Measurements from ENCODE around the gene GLE1.
"Not testable (repeated sequence)": the region's sequence is repeated elsewhere in the genome, so short reads cannot be mapped to it uniquely, and the experiment has no call there.

Gene GLE1

DNA sequence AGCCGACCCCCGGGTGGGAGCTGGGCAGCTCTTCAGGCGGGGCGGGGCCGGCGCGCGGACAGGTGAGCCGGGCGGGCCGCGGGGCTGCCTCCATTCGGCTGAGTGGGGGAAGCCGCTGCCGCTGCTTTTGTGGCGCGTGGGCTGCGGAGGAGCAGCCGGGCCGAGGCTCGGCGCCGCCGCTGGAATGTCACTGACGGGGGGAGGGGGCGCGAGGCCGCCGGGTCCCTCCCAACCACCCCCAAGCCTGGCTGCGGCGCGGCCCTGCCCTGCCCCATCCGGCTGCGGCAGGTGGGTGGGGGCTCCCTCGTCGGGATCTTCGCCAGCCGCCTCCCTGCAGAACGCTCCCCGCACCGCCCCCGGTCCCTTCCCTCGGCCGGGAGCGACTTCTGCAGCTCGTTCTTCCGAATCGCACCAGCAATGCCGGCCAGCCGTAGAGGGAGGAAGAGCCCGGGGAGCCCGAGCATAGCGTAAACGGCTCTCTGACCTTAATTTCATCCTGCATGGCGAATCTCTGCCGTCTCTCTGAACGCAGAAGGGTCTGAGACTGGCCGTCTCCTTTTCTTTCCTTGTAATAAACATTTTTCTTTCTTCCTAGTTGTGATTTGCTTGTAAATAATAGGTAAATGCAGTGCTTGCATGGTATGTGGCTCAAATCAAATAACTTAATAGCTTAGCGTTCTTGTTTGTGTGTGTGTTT lies 48.4 kb downstream of the GLE1 start:
- DNase-seq (ENCODE audit: low read depth), result peak; percentile 20

DNA sequence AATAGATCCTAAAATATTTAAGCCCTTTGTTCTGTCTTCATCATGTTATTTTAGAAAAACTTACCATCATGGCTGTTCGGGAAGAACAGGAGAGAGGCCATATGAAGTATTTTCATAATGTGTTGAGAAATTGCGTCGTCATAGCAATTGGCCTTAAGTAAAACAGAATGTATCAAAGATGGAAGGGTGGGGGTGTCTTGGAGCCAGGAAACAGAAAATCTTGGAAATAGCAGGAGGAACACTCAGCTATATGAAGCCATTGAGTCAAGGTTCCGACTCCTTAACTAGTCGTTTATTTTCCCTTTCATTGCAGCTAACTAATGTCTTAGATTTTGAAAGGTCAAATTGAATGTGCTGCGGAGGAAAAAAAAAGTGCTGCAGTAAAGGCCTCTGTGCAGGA lies 49.2 kb downstream of the GLE1 start:
- no peak for DNase-seq (ENCODE audit: low read depth)

DNA sequence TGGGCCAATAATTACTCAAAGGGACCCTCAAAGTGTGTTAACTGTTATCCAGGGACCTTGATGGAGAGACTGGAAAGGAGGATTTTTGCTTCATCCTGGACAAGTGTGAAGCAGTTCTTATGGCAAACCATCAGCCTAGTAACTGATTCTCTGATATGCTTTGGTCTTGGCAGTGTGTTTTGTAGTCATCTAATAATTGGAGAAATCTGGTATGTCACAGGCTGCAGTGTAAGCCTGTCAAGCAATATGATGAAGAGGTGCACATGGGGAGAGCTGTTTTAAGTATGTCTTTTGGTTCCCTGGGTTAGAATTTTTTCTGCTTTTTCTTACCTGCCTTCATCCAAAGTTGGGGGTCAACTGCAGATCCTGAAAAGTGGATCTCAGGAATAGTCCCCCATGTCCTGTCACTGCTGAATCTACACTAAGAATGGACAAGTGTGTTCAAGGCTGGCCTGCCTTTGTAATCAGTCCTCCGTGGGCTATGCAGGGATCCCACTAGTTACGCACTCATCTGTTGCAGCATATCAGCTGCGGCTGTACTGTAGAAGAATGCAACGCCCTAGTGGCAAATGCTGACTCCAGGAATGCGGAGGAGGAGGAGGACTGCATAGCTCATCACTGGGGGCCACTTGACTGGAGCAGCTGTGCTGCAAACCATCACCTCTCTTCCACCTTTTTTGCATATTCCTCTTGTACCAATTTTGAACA lies 49.8 kb downstream of the GLE1 start:
- DNase-seq (ENCODE audit: low read depth), result no peak

DNA sequence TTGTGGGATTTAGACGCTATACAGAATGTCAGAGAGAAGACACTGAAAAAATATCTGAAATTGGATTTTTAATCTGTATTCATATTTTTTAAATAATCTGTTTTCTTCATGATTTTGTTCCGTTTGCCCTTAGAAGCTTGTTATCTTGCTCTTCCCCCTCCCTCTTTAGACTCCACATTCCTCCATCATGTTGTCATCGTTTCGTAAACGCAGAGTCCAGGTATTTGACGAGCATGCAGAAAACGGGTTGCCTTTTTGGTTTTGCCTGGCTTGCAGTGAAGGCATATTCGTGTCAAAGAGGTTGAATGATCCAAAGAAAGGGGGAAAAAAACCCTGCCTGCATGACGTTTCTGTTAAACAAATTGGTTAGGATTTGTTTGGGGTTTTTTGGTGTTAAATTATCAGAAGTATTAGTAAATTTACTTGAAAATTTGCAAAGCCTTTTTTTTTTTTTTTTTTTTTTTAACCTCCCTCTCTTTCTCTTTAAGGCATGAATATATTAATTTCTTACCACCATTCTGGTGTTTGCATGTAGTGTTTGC lies 50.7 kb downstream of the GLE1 start:
- DNase-seq (ENCODE audit: low read depth), result no peak

DNA sequence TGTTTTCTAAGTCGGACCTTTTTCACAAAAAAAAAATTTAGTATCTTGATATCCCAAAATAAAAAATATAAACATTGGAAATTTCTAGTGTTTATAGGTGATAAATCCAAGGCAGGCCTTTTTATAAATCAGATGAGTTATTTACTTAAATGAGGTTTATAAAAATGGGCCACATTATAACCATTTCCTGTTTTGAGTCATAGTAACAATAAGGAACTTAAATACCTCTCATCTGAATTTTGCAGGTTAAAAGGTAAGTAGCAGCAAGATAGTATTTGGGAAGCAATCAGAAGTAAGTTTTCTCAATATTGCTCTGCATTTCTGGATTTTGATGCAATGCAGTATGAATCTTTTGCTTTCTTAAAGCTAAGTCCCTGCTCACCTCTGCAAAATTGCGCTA lies 51.8 kb downstream of the GLE1 start:
- DNase-seq (ENCODE audit: low read depth), result no peak

DNA sequence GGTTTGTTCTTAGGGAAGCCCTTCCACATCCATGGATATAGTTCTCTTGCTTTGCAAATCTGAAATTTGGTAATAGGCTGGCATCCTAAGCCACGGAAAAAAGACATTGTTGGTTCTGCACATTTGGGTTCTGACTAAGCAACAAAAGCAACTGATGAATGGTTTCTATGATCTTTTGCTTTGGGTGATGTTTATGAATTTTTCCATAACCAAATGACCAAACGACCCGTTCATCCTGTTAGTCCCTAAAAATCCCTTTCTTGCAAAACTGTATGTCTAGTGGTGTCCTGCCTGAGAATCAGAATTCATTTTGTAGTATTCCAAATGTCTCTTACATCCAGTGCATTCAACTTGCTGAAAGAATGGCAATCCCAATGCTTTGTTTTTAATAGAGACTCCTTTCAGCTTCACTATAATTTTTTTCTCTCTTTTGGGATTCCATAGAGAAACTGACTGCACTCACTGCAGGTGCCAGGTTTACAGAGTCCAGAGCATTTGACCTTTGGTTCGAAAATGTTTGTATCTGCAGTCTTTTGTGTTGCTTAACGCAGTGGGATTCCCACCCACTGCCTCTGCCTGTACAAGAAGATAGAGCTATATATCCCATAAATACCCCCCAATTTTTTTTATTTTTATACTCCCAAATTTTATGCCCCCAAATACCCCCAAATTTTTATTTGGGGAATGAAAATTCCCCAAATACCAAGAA lies 52.6 kb downstream of the GLE1 start:
- DNase-seq (ENCODE audit: low read depth), result no peak

DNA sequence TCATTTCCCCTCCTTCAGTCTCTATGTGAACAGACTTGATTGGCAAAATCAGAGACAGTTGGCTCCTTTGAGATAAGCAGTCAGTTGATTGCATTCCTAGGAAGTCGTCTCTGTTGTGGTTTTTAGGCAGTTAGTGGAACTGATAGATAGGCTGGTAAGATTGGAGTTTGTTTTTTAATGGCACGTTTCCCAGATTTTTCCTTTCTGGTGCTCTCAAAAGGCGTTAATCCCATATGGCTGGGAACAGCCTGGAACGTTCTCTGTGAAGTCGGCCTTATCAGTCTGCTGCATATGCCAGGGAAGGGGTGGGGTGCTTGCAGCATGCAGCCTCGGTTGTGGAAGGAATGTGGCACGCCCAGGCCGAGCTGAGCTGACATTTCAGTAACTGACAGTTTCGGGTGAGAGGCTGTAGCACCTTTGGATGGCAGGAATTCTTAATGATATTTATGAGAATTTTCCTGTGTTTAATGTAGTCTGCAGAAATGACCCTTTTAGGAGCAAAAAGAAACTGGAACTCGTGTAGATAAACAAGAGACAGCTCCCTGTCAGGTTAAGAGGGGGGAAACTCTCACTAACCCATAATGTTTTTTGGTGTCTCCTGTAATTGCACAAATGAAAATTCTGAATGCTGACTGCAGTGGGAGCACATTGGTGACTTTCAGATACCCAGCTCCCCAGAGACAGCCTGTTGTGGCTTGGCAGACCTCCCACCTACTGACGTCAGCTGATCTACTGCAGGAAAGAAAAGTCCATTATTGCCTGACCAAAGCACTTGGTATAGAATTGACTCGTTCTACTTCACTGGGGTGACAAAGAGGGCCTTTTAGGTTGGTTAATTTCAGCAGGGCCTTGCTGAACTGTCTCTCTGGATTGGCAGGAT lies 54.2 kb downstream of the GLE1 start:
- peak; percentile 22 for DNase-seq (ENCODE audit: low read depth)

DNA sequence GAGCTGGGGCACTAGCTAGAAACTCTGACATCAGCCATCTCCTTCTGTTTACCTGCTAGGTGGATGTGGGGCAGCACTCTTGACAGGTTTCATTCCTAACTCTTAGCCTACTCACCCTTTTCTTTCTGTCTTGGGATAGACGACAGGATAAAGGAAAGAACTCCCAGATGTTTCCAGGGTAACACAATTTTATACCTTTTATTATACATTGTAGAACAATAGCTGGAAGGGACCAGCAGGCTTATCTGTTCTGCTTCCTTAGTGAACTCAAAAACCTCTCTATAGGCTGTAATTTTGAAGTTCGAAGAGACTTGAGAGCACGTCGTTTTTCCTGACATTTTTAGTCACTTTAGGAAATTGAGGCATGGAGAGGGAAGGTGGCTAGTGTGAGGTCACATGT lies 61.1 kb downstream of the GLE1 start:
- DNase-seq (ENCODE audit: low read depth), result no peak

DNA sequence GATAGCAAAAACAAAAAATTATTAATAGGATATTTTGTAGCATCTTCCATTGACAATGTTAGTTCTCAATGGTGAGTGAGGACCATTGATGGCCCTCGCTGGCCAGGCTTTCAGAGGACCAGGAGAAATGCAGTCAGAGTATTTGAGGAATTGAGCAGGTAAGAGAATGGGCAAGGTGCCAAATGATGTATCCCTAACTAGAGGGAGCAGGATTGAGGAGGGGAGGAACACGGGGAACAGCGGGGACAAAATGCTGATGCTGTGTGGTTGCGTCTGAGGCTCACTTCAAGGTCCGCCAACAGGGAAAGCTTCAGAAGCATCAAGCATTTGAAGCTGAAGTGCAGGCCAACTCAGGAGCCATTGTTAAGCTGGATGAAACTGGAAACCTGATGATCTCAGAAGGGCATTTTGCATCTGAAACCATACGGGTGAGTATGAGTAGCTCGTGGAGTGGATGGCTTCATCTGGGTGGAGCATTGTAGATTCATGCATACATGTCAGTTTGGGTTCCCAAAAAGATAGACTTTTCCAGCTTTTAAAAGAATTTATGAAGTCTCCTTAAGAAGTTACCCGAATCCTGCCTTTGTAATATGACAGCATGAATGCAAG lies 64.1 kb downstream of the GLE1 start:
- no peak for DNase-seq (ENCODE audit: low read depth)

DNA sequence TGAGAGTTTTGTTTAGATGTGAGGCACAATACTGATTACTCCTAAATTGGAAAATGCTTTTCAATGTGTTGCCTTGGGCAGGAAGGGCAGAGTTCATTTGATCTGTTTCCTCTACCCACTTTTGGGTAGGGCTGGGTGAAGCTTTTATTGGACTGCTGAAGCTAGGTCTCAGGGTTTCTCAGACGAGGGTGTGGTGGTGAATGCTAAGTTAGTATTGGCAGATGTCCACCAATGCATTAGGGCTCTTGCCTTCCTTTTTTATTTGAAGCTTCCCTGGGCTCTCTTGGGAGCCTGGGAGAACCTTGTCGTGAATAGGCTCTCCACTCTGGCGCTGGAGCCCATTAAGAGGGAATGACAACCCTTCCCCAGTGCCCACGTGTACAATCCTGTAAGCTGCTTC lies 71.0 kb downstream of the GLE1 start:
- no peak for DNase-seq (ENCODE audit: low read depth)

DNA sequence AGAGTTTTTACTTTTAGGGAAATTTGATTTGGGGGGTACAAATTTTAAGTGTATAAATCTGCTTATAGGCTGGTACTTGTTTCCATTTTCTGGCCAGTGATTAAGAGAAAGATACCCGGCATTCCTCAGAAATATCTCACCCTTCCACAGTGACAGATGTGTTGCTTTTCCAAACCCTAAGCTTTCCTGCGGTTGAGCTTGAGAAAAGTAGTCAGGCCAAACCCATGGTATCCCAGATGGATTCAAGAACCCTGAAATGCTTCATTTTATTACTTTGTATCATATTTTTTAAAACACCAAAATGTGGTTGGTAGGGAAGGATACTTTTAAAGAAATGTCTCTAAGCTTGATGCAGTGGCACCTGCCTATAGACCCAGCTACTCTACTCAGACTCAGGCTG lies 71.4 kb downstream of the GLE1 start:
- DNase-seq (ENCODE audit: low read depth), result no peak

DNA sequence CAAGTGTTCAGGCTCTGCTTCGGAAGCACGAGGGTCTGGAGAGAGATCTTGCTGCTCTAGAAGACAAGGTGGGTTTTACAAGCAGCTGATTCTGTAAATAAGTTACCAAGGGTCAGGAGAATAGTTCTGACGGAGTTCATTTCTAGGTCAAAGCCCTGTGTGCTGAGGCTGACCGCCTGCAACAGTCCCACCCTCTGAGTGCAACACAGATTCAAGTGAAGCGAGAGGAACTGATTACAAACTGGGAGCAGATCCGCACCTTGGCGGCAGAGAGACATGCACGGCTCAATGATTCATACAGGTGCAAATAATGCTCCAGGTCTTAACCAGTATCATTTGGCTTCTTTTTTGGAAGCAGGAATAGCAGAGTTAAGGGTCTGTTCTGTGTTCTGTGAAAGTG lies 72.7 kb downstream of the GLE1 start:
- no peak for DNase-seq (ENCODE audit: low read depth)

DNA sequence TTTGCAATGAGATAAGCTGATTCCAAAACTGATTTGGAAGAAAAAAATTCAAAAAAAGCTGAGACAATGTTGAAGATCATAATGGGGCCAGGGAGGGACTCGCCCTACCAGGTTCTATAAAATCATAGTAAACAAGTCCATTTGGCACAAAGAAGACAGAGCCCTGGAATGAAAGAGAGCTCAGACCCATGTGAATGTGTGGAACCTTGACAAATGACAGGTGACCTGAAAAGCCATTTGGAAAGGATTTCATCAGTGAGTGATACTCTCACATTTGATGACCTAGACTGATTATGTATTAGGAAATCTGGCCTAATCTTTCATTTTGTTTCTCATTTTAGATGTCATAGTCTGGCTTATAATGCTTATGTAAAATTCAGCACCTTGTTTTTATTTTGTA lies 74.7 kb downstream of the GLE1 start:
- no peak for DNase-seq (ENCODE audit: low read depth)

DNA sequence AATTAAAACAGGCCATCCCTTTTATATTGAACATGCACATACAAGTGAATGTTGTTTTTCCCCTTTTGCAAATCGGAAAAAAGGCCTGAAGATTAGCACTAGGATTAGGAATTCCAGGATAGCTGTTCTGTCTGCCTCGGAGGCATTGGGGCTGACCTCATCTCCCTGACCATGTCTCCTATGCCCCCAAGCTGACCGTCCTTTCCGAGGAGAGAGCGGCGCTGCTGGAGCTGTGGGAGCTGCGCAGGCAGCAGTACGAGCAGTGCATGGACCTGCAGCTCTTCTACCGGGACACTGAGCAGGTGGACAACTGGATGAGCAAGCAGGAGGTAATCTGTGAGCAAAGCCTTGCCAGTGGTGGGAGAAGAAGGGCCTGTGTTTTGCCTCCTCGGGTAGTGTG lies 76.2 kb downstream of the GLE1 start:
- no peak for DNase-seq (ENCODE audit: low read depth)

DNA sequence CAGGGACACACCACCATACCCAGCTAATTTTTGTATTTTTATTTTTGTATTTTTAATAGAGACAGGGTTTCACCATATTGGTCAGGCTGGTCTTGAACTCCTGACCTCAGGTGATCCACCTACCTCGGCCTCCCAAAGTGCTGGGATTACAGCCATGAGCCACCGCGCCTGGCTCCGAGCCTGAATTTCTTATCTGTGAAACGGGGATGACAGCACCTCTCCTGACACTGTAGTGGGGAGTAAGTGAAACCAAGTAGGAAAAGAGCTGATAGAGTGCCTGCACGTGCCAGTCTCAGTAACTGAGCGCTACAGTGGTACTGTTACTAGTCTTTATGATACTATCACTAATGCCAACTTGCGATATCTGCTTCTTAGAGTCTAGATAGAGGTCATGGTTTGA lies 80.6 kb downstream of the GLE1 start:
- DNase-seq (ENCODE audit: low read depth), result not testable (repeated sequence)

DNA sequence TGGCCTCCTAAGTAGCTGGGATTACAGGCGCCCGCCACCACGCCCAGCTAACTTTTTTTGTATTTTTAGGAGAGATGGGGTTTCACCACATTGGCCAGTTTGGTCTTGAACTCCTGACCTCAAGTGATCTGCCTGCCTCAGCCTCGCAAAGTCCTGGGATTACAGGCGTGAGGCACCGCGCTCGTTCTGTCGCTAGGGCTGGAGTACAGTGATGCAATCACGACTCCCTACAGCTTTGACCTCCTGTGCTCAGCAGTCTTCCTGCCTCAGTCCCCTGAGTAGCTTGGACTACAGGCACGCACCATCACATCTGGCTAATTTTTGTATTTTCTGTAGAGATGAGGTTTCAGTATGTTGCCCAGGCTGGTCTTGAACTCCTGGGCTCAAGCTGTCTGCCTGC lies 82.4 kb downstream of the GLE1 start:
- not testable (repeated sequence) for DNase-seq (ENCODE audit: low read depth)

DNA sequence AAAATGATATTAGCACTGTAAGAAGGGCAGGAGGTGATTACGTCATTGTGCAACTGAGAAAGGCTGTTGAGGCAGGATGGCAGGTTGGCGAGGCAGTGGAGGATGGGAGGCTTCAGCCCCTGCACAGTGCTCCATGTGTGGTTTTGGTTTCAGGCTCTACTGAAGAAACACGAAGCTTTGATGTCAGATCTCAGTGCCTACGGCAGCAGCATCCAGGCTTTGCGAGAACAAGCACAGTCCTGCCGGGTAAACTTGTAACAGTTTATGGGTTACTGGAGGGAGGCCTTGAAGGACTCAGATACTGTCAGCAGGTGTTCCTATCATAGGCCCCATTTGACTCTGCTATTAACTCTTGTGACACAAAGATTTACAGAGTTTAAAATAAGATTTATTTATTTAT lies 82.9 kb downstream of the GLE1 start:
- no peak for DNase-seq (ENCODE audit: low read depth)

DNA sequence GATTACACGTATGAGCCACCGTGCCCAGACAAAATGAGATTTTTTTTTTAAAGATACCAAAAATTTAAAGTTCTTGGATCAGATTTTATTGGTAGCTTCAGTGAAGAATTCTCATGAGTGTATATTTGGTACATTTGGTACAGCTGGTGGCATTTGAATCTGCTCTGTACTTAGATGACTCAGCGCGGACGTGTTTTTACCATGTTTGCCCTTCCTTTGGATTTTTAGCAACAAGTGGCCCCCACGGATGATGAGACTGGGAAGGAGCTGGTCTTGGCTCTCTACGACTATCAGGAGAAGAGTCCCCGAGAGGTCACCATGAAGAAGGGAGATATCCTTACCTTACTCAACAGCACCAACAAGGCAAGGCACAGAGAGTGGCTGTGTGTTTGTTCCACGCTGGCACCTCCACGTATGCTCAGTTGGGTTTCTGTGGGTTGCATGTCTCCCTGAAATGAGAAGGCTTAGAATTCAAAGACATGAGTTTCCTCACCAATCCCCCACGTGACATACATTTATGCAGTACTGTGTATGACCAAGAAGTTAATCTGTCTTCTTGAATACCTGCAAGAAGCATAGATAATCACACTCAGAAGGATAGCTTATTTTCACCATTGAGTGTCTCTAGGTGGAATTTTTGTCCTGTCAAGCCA lies 84.2 kb downstream of the GLE1 start:
- no peak for DNase-seq (ENCODE audit: low read depth)

Measured in stimulated activated CD8-positive, alpha-beta memory T cell treated with anti-CD3 and anti-CD28 coated beads, Interleukin-7, amount 100 ng/mL, for 24 hours (primary cell).